Lower leg skin (tissue), 3 donors: Measurements from ENCODE around the gene ZSCAN16.

Experiments
- CTCF ChIP-seq, 3 donors: fragments of 450-650 bp; IDR thresholded peaks; one replicate each; pipeline ENCODE4 v1.5.1; 2016; ENCODE audit warnings: antibody characterized with exemption in 3 of 3, mild to moderate bottlenecking in 3 of 3, moderate library complexity in 2 of 3
- POLR2A ChIP-seq, 2 donors: fragments of 450-650 bp; IDR thresholded peaks; one replicate each; pipeline ENCODE4 v1.6.1; 2016 to 2017; ENCODE audit warnings: antibody characterized with exemption in 2 of 2, mild to moderate bottlenecking in 1 of 2, moderate library complexity in 1 of 2

- TF ChIP-seq CTCF (IDR thresholded peaks at IDR 0.05) = no peak
- no peak for TF ChIP-seq POLR2A (IDR thresholded peaks at IDR 0.05)
Observed at GRCh38 chr6:28154357-28154756, 29.9 kb downstream of the ZSCAN16 start.
